Measurements from ENCODE around the gene C1QTNF3.

The C1QTNF3 gene

GRCh38 chr5:34026089-34026761 is 16.8 kb downstream of the C1QTNF3 start:
- no peak for DNase-seq (ENCODE audit: extremely low read depth, low read depth)
- no peak for TF ChIP-seq CTCF (IDR thresholded peaks at IDR 0.05; ENCODE audit: low read depth, low read length)

GRCh38 chr5:34022121-34022705 is 20.8 kb downstream of the C1QTNF3 start:
- TF ChIP-seq CTCF (IDR thresholded peaks at IDR 0.05; ENCODE audit: low read depth, low read length), result no peak
- DNase-seq (ENCODE audit: extremely low read depth, low read depth), result no peak

GRCh38 chr5:34021334-34021733 is 21.7 kb downstream of the C1QTNF3 start:
- no peak for DNase-seq (ENCODE audit: extremely low read depth, low read depth)
- no peak for TF ChIP-seq CTCF (IDR thresholded peaks at IDR 0.05; ENCODE audit: low read depth, low read length)

- TF ChIP-seq CTCF (IDR thresholded peaks at IDR 0.05; ENCODE audit: low read depth, low read length), result no peak
These were observed 22.3 kb downstream of the C1QTNF3 start for GRCh38 chr5:34020726-34021125.

GRCh38 chr5:34017254-34017653 is 25.8 kb downstream of the C1QTNF3 start:
- TF ChIP-seq CTCF (IDR thresholded peaks at IDR 0.05; ENCODE audit: low read depth, low read length), result no peak
- DNase-seq (ENCODE audit: extremely low read depth, low read depth), result no peak

More at GRCh38 chr5:34020726-34021125, 22.3 kb downstream of the C1QTNF3 start:
- no peak for DNase-seq (ENCODE audit: extremely low read depth, low read depth)

- DNase-seq (ENCODE audit: extremely low read depth, low read depth), result no peak
- no peak for TF ChIP-seq CTCF (IDR thresholded peaks at IDR 0.05; ENCODE audit: low read depth, low read length)
These were observed 26.3 kb downstream of the C1QTNF3 start for GRCh38 chr5:34016750-34017149.

- no peak for TF ChIP-seq CTCF (IDR thresholded peaks at IDR 0.05; ENCODE audit: low read depth, low read length)
- no peak for DNase-seq (ENCODE audit: extremely low read depth, low read depth)
These were observed 26.8 kb downstream of the C1QTNF3 start for GRCh38 chr5:34016222-34016621.
